WTC11 (cell line): ENCODE data around the gene MYOM3. TPM values are rescaled to one million over a fixed set of nuclear protein-coding genes. Genes with fewer than 3 reads are reported as not detected.

ENCODE experiments used
- ATAC-seq: fragments of 200-7000 bp; cut with Tn5 transposase; 2 replicates; pipeline ENCODE4 v1.10.0; 2021; ENCODE audit warnings: mild to moderate bottlenecking, moderate library complexity
- CTCF ChIA-PET: fragments of 300-600 bp; sonication (Branson Sonifier 250); formaldehyde crosslinking; loops from one replicate; lab custom pipeline; 2021; ENCODE audit warnings: antibody characterized with exemption; lab: Charles Lee
- POLR2A ChIA-PET: fragments of 350-600 bp; sonication (Branson Sonifier 250); formaldehyde crosslinking; loops from one replicate; lab custom pipeline; 2021; ENCODE audit warnings: antibody characterized with exemption; lab: Charles Lee
- DNase-seq: peaks from one replicate; pipeline ENCODE4 v3.0.0; 2021; ENCODE audit warnings: low spot score
- H3K27ac Mint-ChIP-seq: 2 replicates; pipeline ENCODE4 v1.8.0; 2021; ENCODE audit warnings: mixed read lengths
- H3K27me3 Mint-ChIP-seq: 2 replicates; pipeline ENCODE4 v1.8.0; 2021; ENCODE audit warnings: low read depth, mild to moderate bottlenecking, moderate library complexity, mixed read lengths
- H3K36me3 Mint-ChIP-seq: 2 replicates; pipeline ENCODE4 v1.8.0; 2021; ENCODE audit warnings: mixed read lengths
- H3K4me1 Mint-ChIP-seq: 2 replicates; pipeline ENCODE4 v1.8.0; 2022; ENCODE audit warnings: mixed read lengths
- H3K4me3 Mint-ChIP-seq: 2 replicates; pipeline ENCODE4 v1.8.0; 2021; ENCODE audit warnings: mild to moderate bottlenecking, moderate library complexity, mixed read lengths
- H3K9me3 Mint-ChIP-seq: 2 replicates; pipeline ENCODE4 v1.8.0; 2021; ENCODE audit warnings: mixed read lengths
- JAZF1 ChIP-seq: fragments of 250-450 bp; sonication (Bioruptor Pico); IDR thresholded peaks from 2 replicates; pipeline ENCODE4 v1.9.0; 2021; ENCODE audit warnings: moderate library complexity, mild to moderate bottlenecking, inconsistent platforms
- RORB ChIP-seq: fragments of 250-450 bp; sonication (Bioruptor Pico); IDR thresholded peaks from 2 replicates; pipeline ENCODE4 v1.9.0; 2021; ENCODE audit warnings: mild to moderate bottlenecking
- ZNF671 ChIP-seq: fragments of 250-450 bp; sonication (Bioruptor Pico); IDR thresholded peaks from 2 replicates; pipeline ENCODE4 v1.8.0; 2021; ENCODE audit warnings: mild to moderate bottlenecking
- total RNA-seq: library from RNA; stranded (reverse); gene quantifications from 3 replicates; pipeline ENCODE4 v1.2.3, GENCODE V29; 2021
- TF ChIP-seq, protein P1 (sequence below): fragments of 250-450 bp; sonication (Bioruptor Pico); IDR thresholded peaks from 2 replicates; pipeline ENCODE4 v1.8.0; 2021; ENCODE audit warnings: mild to moderate bottlenecking
- TF ChIP-seq, protein P2 (sequence below): sonication (generic); formaldehyde crosslinking; IDR thresholded peaks from 2 replicates; pipeline ENCODE4 v1.8.0; 2022; ENCODE audit warnings: mild to moderate bottlenecking, missing genetic modification reagents
- TF ChIP-seq, protein P3 (sequence below): sonication (generic); formaldehyde crosslinking; IDR thresholded peaks from 2 replicates; pipeline ENCODE4 v1.8.1; 2023; ENCODE audit warnings: mild to moderate bottlenecking, missing genetic modification reagents, borderline replicate concordance
- TF ChIP-seq, protein P4 (sequence below): sonication (generic); formaldehyde crosslinking; IDR thresholded peaks from 2 replicates; pipeline ENCODE4 v1.8.1; 2022; ENCODE audit warnings: mild to moderate bottlenecking, moderate library complexity, missing genetic modification reagents
- TF ChIP-seq, protein P5 (sequence below): sonication (generic); formaldehyde crosslinking; IDR thresholded peaks from 2 replicates; pipeline ENCODE4 v1.8.0; 2022; ENCODE audit warnings: missing genetic modification reagents
- TF ChIP-seq, protein P6 (sequence below): sonication (generic); formaldehyde crosslinking; IDR thresholded peaks from 2 replicates; pipeline ENCODE4 v1.8.0; 2023; ENCODE audit warnings: mild to moderate bottlenecking, missing genetic modification reagents

Gene MYOM3
- total RNA-seq, 1 experiment from 2014 or later: 0.13 TPM

DNA sequence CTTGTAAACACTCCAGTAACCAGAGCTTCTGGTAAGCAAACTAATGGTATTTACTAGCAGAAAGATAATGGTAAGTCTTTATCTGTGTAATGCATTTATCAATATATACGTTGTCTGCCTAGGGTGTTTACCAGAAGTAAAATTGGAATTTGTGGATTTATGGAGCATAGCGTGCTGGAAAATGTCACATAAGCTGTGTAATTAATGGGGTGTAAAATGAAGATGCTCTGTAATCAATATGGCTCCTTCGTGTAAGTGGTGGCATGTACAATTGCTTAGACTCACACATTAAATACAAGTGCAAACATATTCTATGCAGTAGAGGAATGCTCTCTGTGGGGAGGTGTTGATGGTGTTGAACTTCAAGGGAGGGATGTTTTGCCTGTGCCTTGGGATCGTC, 69.6 kb downstream of the MYOM3 start (continued):
- TF ChIP-seq, protein P1, sequence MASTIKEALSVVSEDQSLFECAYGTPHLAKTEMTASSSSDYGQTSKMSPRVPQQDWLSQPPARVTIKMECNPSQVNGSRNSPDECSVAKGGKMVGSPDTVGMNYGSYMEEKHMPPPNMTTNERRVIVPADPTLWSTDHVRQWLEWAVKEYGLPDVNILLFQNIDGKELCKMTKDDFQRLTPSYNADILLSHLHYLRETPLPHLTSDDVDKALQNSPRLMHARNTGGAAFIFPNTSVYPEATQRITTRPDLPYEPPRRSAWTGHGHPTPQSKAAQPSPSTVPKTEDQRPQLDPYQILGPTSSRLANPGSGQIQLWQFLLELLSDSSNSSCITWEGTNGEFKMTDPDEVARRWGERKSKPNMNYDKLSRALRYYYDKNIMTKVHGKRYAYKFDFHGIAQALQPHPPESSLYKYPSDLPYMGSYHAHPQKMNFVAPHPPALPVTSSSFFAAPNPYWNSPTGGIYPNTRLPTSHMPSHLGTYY: no peak
- no peak for TF ChIP-seq ZNF671 (CRISPR knock-in tag)
- TF ChIP-seq, protein P2, sequence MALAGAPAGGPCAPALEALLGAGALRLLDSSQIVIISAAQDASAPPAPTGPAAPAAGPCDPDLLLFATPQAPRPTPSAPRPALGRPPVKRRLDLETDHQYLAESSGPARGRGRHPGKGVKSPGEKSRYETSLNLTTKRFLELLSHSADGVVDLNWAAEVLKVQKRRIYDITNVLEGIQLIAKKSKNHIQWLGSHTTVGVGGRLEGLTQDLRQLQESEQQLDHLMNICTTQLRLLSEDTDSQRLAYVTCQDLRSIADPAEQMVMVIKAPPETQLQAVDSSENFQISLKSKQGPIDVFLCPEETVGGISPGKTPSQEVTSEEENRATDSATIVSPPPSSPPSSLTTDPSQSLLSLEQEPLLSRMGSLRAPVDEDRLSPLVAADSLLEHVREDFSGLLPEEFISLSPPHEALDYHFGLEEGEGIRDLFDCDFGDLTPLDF (CRISPR knock-in tag): no peak
- TF ChIP-seq RORB: no peak
- TF ChIP-seq JAZF1 (CRISPR knock-in tag): no peak
- TF ChIP-seq, protein P3, sequence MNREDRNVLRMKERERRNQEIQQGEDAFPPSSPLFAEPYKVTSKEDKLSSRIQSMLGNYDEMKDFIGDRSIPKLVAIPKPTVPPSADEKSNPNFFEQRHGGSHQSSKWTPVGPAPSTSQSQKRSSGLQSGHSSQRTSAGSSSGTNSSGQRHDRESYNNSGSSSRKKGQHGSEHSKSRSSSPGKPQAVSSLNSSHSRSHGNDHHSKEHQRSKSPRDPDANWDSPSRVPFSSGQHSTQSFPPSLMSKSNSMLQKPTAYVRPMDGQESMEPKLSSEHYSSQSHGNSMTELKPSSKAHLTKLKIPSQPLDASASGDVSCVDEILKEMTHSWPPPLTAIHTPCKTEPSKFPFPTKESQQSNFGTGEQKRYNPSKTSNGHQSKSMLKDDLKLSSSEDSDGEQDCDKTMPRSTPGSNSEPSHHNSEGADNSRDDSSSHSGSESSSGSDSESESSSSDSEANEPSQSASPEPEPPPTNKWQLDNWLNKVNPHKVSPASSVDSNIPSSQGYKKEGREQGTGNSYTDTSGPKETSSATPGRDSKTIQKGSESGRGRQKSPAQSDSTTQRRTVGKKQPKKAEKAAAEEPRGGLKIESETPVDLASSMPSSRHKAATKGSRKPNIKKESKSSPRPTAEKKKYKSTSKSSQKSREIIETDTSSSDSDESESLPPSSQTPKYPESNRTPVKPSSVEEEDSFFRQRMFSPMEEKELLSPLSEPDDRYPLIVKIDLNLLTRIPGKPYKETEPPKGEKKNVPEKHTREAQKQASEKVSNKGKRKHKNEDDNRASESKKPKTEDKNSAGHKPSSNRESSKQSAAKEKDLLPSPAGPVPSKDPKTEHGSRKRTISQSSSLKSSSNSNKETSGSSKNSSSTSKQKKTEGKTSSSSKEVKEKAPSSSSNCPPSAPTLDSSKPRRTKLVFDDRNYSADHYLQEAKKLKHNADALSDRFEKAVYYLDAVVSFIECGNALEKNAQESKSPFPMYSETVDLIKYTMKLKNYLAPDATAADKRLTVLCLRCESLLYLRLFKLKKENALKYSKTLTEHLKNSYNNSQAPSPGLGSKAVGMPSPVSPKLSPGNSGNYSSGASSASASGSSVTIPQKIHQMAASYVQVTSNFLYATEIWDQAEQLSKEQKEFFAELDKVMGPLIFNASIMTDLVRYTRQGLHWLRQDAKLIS (CRISPR knock-in tag): no peak
- TF ChIP-seq, protein P4, sequence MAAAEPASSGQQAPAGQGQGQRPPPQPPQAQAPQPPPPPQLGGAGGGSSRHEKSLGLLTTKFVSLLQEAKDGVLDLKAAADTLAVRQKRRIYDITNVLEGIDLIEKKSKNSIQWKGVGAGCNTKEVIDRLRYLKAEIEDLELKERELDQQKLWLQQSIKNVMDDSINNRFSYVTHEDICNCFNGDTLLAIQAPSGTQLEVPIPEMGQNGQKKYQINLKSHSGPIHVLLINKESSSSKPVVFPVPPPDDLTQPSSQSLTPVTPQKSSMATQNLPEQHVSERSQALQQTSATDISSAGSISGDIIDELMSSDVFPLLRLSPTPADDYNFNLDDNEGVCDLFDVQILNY (CRISPR knock-in tag): no peak
- TF ChIP-seq, all 79 proteins: peak for 0

DNA sequence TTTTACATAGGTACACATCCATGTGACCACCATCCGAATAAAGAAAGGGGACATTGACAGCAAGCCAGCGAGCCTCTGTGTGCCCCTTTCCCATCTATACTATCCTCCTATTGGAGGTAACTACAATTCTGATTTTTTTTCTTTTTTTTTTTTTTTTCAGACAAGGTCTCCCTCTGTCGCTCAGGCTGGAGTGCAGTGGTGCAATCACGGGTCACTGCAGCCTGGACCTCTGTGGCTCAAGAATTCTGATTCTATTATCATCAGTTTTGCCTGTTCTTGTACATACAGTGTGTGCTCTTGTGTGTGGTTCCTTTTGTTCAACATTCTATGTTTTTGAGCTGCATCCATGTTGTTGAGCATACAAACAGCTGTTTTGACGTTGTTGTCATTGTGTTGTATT, 75.8 kb downstream of the MYOM3 start:
- Mint-ChIP-seq H3K4me1 (peaks cover 2% of the 10 kb centered on the region; the same call in 1 of the 2 replicates), H3K27me3 (no peaks in the 10 kb centered on the region; the same call in 1 of the 2 replicates), H3K4me3 (no peak overlapping the region), H3K9me3 (peaks cover 11% of the 10 kb centered on the region), H3K27ac (no peak overlapping the region), H3K36me3 (peaks cover 6% of the 10 kb centered on the region)
- TF ChIP-seq, protein P5, sequence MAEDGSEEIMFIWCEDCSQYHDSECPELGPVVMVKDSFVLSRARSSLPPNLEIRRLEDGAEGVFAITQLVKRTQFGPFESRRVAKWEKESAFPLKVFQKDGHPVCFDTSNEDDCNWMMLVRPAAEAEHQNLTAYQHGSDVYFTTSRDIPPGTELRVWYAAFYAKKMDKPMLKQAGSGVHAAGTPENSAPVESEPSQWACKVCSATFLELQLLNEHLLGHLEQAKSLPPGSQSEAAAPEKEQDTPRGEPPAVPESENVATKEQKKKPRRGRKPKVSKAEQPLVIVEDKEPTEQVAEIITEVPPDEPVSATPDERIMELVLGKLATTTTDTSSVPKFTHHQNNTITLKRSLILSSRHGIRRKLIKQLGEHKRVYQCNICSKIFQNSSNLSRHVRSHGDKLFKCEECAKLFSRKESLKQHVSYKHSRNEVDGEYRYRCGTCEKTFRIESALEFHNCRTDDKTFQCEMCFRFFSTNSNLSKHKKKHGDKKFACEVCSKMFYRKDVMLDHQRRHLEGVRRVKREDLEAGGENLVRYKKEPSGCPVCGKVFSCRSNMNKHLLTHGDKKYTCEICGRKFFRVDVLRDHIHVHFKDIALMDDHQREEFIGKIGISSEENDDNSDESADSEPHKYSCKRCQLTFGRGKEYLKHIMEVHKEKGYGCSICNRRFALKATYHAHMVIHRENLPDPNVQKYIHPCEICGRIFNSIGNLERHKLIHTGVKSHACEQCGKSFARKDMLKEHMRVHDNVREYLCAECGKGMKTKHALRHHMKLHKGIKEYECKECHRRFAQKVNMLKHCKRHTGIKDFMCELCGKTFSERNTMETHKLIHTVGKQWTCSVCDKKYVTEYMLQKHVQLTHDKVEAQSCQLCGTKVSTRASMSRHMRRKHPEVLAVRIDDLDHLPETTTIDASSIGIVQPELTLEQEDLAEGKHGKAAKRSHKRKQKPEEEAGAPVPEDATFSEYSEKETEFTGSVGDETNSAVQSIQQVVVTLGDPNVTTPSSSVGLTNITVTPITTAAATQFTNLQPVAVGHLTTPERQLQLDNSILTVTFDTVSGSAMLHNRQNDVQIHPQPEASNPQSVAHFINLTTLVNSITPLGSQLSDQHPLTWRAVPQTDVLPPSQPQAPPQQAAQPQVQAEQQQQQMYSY (CRISPR knock-in tag): no peak
- TF ChIP-seq, protein P6, sequence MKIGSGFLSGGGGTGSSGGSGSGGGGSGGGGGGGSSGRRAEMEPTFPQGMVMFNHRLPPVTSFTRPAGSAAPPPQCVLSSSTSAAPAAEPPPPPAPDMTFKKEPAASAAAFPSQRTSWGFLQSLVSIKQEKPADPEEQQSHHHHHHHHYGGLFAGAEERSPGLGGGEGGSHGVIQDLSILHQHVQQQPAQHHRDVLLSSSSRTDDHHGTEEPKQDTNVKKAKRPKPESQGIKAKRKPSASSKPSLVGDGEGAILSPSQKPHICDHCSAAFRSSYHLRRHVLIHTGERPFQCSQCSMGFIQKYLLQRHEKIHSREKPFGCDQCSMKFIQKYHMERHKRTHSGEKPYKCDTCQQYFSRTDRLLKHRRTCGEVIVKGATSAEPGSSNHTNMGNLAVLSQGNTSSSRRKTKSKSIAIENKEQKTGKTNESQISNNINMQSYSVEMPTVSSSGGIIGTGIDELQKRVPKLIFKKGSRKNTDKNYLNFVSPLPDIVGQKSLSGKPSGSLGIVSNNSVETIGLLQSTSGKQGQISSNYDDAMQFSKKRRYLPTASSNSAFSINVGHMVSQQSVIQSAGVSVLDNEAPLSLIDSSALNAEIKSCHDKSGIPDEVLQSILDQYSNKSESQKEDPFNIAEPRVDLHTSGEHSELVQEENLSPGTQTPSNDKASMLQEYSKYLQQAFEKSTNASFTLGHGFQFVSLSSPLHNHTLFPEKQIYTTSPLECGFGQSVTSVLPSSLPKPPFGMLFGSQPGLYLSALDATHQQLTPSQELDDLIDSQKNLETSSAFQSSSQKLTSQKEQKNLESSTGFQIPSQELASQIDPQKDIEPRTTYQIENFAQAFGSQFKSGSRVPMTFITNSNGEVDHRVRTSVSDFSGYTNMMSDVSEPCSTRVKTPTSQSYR (CRISPR knock-in tag): no peak
- ATAC-seq (no peak), DNase-seq (no peak)
- ChIA-PET CTCF (no interaction called here), POLR2A (no interaction called here)
